Measurements from ENCODE around the gene PRRX2. TPM values are rescaled to one million over a fixed set of nuclear protein-coding genes. Genes with fewer than 3 reads are reported as not detected.

The PRRX2 gene
- total and polyA plus RNA-seq, 3 donors from 2014 or later, result 14.6 to 19.1 (median 15.3) TPM

GRCh38 chr9:129637102-129637501 lies 28.3 kb upstream of the PRRX2 start:
- Histone ChIP-seq H3K27ac (no peak overlapping the region), H3K36me3 (ENCODE audit: low read depth, missing control alignments) (peaks cover 3% of the 10 kb centered on the region), H3K27me3 (no peaks in the 10 kb centered on the region), H3K4me3 (no peak overlapping the region), H3K4me1 (peaks cover 29% of the 10 kb centered on the region), H3K9me3 (no peaks in the 10 kb centered on the region)
- no peak for DNase-seq
- WGBS, 2 donors, result 69 to 71% methylated on average over 6 to 9 of the region's 9 CpGs
- intact Hi-C loops (cut with DNase I; ENCODE audit: low total_unique reads), result no loop called here
- no peak for TF ChIP-seq POLR2A (IDR thresholded peaks at IDR 0.05)
- no peak for TF ChIP-seq CTCF (IDR thresholded peaks at IDR 0.05)

GRCh38 chr9:129637673-129638439 lies 27.6 kb upstream of the PRRX2 start:
- no peak for DNase-seq
- Histone ChIP-seq H3K27ac (peak overlapping the region in 1 of 2 donors; percentile 33), H3K4me3 (no peak overlapping the region), H3K27me3 (no peaks in the 10 kb centered on the region), H3K4me1 (peaks cover 21% of the 10 kb centered on the region), H3K36me3 (ENCODE audit: low read depth, missing control alignments) (peaks cover 3% of the 10 kb centered on the region), H3K9me3 (no peaks in the 10 kb centered on the region)
- no peak for TF ChIP-seq POLR2A (IDR thresholded peaks at IDR 0.05)
- no peak for TF ChIP-seq CTCF (IDR thresholded peaks at IDR 0.05)
- 70% methylated on average over 22 to 28 of the region's 29 CpGs for WGBS, 2 donors
- intact Hi-C loops (cut with DNase I; ENCODE audit: low total_unique reads), result no loop called here

DNA sequence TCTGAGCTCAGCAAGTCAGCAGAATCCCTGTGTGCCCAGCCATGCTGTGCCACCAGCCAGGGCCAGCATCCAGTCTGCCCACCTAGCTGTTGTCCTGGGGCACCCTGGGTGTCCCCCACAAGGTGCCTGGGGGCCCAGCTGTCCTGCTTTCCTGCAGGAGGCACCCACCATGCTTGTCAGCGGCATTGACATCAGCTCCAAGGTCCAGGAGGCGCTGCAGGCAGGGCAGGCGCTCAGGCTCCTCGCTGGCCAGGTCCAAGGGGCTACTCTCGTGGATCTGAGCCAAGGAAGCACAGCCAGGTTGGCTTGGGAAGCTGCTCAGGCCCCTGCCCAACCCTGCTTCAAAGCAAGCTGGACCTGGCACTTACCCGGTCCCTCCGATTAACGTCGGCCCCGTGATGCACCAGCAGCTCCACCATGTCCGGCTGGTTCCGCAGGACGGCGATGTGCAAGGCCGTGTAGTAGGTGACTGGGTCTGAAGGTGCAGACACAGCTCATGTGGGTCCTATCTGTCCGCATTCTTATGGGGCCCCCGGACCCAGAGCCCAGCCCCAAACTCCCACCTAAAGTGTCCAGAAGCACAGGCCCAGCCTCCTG lies 26.3 kb upstream of the PRRX2 start:
- DNase-seq, result no peak
- 90 to 94% methylated on average over 16 to 17 of the region's 17 CpGs for WGBS, 2 donors
- H3K36me3 ChIP-seq (ENCODE audit: low read depth, missing control alignments), result peaks cover 3% of the 10 kb centered on the region
- peaks cover 17% of the 10 kb centered on the region for H3K4me1 ChIP-seq
- peak overlapping the region in 1 of 2 donors; percentile 28 for H3K27ac ChIP-seq
- H3K9me3 ChIP-seq, result no peaks in the 10 kb centered on the region
- no peaks in the 10 kb centered on the region for H3K27me3 ChIP-seq
- intact Hi-C loops (cut with DNase I; ENCODE audit: low total_unique reads), result no loop called here
- H3K4me3 ChIP-seq, result no peak overlapping the region
- TF ChIP-seq POLR2A (IDR thresholded peaks at IDR 0.05) (no peak), CTCF (IDR thresholded peaks at IDR 0.05) (no peak)

DNA sequence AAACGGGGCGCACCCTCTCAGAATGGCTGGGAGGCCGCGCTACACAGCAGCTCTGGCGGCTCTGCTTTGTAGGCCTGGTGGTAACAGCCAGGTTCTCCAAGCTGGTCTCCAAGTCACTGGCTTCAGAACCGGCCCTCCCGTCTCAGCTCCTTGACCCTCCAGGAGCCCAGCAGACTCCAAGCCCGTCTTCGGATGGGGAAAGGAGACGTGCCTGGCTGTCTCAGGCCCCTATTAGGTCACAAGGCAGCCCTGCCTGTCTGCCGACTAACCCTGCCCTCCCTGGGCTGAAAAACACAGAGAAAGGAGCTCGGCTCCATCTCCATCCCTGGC lies 25.7 kb upstream of the PRRX2 start:
- Histone ChIP-seq H3K36me3 (ENCODE audit: low read depth, missing control alignments) (peaks cover 3% of the 10 kb centered on the region), H3K9me3 (no peaks in the 10 kb centered on the region), H3K27me3 (no peaks in the 10 kb centered on the region), H3K4me3 (no peak overlapping the region), H3K27ac (peak overlapping the region in 1 of 2 donors; percentile 28), H3K4me1 (peaks cover 17% of the 10 kb centered on the region)
- intact Hi-C loops (cut with DNase I; ENCODE audit: low total_unique reads), result no loop called here
- TF ChIP-seq POLR2A (IDR thresholded peaks at IDR 0.05) (no peak), CTCF (IDR thresholded peaks at IDR 0.05) (no peak)
- 46 to 72% methylated on average over 2 to 12 of the region's 12 CpGs for WGBS, 2 donors
- no peak for DNase-seq
